ENCODE measurements around the gene CCDC138. TPM values are rescaled to one million over a fixed set of nuclear protein-coding genes. Genes with fewer than 3 reads are reported as not detected.

The CCDC138 gene
- total RNA-seq, 4 donors from 2014 or later = 0.58 to 1.8 (median 1.2) TPM

DNA sequence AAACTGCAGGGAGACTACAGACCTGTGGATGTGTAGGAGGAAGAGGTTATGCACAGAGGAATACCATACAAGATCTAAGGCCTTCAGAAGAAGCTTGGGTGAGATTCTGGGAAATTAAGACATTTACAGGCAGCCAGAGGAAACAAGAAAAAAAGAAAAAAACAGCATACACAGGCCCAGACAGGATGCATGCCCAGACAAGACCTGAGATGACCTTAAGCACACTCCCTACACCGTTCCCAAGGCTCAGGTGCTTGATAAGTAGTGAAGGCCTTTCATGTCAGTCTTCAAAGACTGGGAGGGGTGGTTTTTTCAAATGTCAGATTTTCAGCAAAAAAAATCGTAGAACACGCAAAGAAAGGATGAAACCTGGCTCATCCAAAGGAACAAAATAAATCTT, 83.0 kb downstream of the CCDC138 start:
- WGBS = 97% methylated on average over 3 of the region's 3 CpGs
- no peak for DNase-seq (ENCODE audit: extremely low spot score)
- Histone ChIP-seq H3K27me3 (no peaks in the 10 kb centered on the region), H3K4me1 (no peaks in the 10 kb centered on the region), H3K36me3 (no peaks in the 10 kb centered on the region), H3K9me3 (peaks cover 0 to 14% (median 8%) of the 10 kb centered on the region in 4 donors), H3K4me3 (no peak overlapping the region), H3K27ac (replicated peaks in 1 of 4) (no peak overlapping the region)
- TF ChIP-seq POLR2A (IDR thresholded peaks at IDR 0.05; ENCODE audit: low read depth) (no peak), CTCF (IDR thresholded peaks at IDR 0.05) (no peak), POLR2AphosphoS5 (IDR thresholded peaks at IDR 0.05) (no peak), EP300 (IDR thresholded peaks at IDR 0.05) (no peak)
- intact Hi-C loops (cut with DNase I) = no loop called here

DNA sequence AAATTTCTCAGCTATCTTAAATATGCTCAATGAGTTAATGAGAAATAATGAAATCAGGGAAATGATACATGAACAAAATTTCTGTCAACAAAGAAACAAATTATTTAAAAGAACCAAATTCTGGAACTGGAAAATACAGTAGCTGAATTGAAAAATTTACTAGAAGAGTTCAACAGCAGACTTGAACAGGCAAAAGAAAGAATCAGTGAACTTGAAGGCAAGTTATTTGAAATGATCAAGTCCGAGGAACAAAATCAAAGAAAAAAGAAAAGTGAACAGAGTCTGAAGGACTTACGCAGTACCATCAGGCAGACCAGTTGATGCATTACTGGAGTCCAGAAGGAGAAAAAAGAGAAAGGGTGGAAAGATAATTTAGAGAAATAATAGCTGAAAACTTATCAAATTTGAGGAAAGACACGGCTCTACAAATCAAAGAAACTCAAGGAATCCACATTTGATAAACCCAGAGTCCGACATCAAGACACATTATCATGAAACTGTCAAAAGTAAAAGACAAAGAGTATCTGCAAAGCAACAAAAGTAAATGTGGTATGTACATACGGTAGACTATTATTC, 83.6 kb downstream of the CCDC138 start:
- TF ChIP-seq POLR2A (IDR thresholded peaks at IDR 0.05; ENCODE audit: low read depth) = no peak
- TF ChIP-seq POLR2AphosphoS5 (IDR thresholded peaks at IDR 0.05) = no peak
- no peak for TF ChIP-seq CTCF (IDR thresholded peaks at IDR 0.05)
- TF ChIP-seq EP300 (IDR thresholded peaks at IDR 0.05) = no peak
- Histone ChIP-seq H3K36me3 (no peaks in the 10 kb centered on the region), H3K27ac (replicated peaks in 1 of 4) (no peak overlapping the region), H3K27me3 (no peaks in the 10 kb centered on the region), H3K9me3 (peaks cover 0 to 14% (median 8%) of the 10 kb centered on the region in 4 donors), H3K4me1 (no peaks in the 10 kb centered on the region), H3K4me3 (no peak overlapping the region)
- WGBS = 97% methylated on average over 5 of the region's 5 CpGs
- DNase-seq (ENCODE audit: extremely low spot score) = no peak
- intact Hi-C loops (cut with DNase I) = no loop called here

DNA sequence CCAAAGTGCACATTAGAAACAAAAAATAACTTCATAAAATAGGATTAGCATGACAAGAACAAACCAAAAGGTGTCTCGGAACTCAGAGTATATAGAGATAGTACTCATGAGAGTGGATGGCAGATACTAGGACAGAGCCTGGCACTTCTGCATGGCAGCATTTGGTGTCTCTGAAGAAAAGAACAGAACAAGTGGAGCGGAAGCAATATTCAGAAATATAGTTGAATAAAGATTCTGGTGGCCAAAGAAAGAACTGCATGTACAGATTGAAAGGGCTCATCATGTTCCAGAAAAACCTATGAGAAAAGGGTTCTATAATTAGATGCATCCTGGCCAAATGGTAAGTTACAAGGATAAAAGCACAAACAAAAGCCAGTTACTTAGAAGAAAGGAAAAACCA, 90.9 kb downstream of the CCDC138 start:
- intact Hi-C loops (cut with DNase I) = no loop called here
- H3K9me3 ChIP-seq = peaks cover 0 to 15% (median 5%) of the 10 kb centered on the region in 4 donors

DNA sequence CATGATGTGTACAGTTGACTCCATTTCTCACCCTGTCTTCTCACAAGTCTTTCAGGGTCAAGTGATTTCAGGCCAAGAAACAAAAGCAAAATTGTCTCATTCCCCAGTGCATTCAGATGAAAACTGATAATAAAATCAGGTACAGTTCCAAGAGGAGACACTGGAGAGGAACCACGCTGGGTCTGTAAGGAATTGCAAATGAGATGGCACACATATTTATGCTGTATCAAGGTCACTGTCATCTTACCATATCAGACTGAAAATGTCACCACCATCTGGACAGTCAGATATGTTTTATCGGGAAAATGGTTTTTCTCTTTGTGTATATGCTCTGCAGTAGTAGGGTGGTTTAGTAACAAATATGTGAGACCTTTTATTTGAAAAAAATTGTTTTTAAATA, 91.7 kb downstream of the CCDC138 start:
- WGBS = 68% methylated on average over 2 of the region's 2 CpGs
- DNase-seq (ENCODE audit: extremely low spot score) = no peak
- Histone ChIP-seq H3K4me1 (no peaks in the 10 kb centered on the region), H3K9me3 (peaks cover 0 to 20% (median 6%) of the 10 kb centered on the region in 4 donors), H3K36me3 (no peaks in the 10 kb centered on the region), H3K4me3 (no peak overlapping the region), H3K27ac (replicated peaks in 1 of 4) (no peak overlapping the region), H3K27me3 (no peaks in the 10 kb centered on the region)
- intact Hi-C loops (cut with DNase I) = no loop called here
- no peak for TF ChIP-seq EP300 (IDR thresholded peaks at IDR 0.05)
- TF ChIP-seq POLR2A (IDR thresholded peaks at IDR 0.05; ENCODE audit: low read depth) = no peak
- no peak for TF ChIP-seq POLR2AphosphoS5 (IDR thresholded peaks at IDR 0.05)
- no peak for TF ChIP-seq CTCF (IDR thresholded peaks at IDR 0.05)

More for the DNA sequence above, 90.9 kb downstream of the CCDC138 start:
- no peaks in the 10 kb centered on the region for H3K27me3 ChIP-seq
- no peak overlapping the region for H3K27ac ChIP-seq (replicated peaks in 1 of 4)
- no peaks in the 10 kb centered on the region for H3K36me3 ChIP-seq
- whole genome bisulfite sequencing = 98% methylated on average over 2 of the region's 2 CpGs
- H3K4me1 ChIP-seq = no peaks in the 10 kb centered on the region
- no peak for DNase-seq (ENCODE audit: extremely low spot score)
- H3K4me3 ChIP-seq = no peak overlapping the region
- no peak for TF ChIP-seq EP300 (IDR thresholded peaks at IDR 0.05)
- TF ChIP-seq CTCF (IDR thresholded peaks at IDR 0.05) = peak in 1 of 3 experiments; percentile 3

DNA sequence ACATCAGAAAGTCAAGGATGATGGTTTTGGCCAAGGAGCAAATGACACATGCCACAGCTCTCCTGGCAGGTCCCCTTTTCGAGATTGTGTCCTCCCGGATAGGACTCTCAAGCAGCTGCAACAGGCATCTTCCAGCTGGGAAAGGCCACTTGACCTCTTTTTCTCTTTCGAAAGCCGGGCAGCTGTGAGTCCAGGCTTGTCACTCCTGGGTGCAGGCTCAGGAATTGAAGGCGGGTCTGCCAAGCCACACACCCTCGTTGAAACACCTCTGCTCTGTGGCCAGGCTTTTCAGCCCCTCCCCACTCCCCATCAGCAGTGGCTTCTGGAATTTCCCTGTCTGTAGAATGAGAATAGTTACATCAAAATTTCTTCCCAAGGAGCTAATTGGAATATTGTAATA, 98.0 kb downstream of the CCDC138 start:
- Histone ChIP-seq H3K27me3 (no peaks in the 10 kb centered on the region), H3K27ac (replicated peaks in 1 of 4) (no peak overlapping the region), H3K36me3 (no peaks in the 10 kb centered on the region), H3K4me3 (no peak overlapping the region), H3K4me1 (no peaks in the 10 kb centered on the region), H3K9me3 (peaks cover 0 to 26% (median 18%) of the 10 kb centered on the region in 4 donors)
- TF ChIP-seq POLR2A (IDR thresholded peaks at IDR 0.05; ENCODE audit: low read depth) (no peak), POLR2AphosphoS5 (IDR thresholded peaks at IDR 0.05) (no peak), CTCF (IDR thresholded peaks at IDR 0.05) (no peak), EP300 (IDR thresholded peaks at IDR 0.05) (no peak)
- WGBS = 71% methylated on average over 3 of the region's 6 CpGs
- intact Hi-C loops (cut with DNase I) = no loop called here
- no peak for DNase-seq (ENCODE audit: extremely low spot score)
